Smooth muscle cell of trachea (primary cell): ENCODE results near the gene CPZ. TPM values are rescaled to one million over a fixed set of nuclear protein-coding genes. Genes with fewer than 3 reads are reported as not detected.

ENCODE experiments used
- total RNA-seq: library from RNA; depleted of rRNA; stranded (reverse); fragments of >200 nt; gene quantifications from 2 replicates; pipeline ENCODE4 v1.2.1, GENCODE V29; 2014

The CPZ gene
- 0.58 and 5.5 TPM in 2 replicates for total RNA-seq

DNA sequence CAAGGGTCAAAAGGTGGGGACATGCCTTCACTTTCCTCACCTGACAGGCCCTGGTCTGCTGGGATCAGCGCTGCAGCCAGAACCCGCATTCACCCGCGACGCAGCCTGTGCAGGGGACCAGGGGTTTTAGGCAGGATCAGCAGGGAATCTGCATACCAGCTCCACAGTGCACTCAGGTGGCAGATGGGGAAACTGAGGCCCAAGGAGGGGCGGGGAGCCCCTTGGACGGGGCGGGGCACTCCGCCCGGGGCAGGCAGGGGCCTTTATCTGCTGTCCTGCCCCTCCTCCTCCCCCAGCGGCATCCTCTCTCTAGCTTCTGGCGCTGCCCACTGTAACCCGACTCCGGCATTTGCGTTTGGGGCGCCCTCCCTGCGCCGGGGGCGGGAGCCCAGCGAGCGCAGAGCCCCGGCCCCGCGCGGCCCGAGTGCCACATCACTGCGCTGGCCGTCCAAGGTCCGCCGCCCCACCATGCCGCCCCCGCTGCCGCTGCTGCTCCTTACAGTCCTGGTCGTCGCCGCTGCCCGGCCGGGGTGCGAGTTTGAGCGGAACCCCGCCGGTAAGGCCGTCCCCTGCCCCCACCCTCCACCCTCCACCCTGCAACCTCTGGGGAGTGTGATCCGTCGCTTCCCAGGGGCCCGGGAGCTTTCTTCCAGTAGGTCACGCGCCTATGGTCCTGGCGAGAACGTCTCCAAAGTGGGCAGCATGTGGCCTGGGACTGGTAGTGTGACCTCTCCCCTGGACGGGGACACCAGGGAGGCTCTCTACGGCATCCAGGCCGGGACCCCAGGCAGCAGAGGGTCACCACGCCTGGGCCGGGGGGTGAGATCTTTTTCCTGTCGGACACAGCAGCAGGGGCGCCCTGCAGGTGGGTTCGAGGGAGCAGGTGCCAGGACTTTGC is at the start of gene CPZ:
Gene CPZ, plus strand, starts transcription at position 400 of the 898 bp plus-strand sequence. Its CDS starts 69 bp downstream, at position 469.

DNA sequence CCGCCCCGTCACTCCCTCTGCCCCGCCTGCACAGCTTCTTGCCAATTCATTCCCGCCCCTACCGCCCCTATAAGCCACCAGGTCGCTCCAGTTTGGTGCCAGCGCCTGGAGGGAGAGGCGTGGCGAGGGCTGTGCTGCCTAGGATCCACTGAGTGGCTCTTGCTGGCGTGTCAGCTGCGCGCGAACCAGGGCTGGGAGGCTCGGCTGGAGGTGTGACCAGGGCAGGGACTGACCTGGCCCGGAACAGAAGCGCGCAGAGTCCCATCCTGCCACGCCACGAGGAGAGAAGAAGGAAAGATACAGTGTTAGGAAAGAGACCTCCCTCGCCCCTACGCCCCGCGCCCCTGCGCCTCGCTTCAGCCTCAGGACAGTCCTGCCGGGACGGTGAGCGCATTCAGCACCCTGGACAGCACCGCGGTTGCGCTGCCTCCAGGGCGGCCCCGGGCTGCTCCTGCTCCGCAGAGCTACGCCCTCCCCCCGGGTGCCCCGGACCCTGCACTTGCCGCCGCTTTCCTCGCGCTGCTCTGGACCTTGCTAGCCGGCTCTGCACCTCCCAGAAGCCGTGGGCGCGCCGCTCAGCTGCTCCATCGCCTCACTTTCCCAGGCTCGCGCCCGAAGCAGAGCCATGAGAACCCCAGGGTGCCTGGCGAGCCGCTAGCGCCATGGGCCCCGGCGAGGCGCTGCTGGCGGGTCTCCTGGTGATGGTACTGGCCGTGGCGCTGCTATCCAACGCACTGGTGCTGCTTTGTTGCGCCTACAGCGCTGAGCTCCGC is 12.1 kb upstream of the CPZ start, which contains the start of gene GPR78:
Gene GPR78, plus strand, starts transcription at position 72 of the 773 bp plus-strand sequence. Its CDS starts 591 bp downstream, at position 663.

Other genes starting within 250 kb of the CPZ start
- 30.8 and 43.3 TPM in 2 replicates for gene ACOX3, start 152.0 kb upstream of the CPZ start, total RNA-seq
- gene TRMT44, start 152.0 kb upstream of the CPZ start, total RNA-seq, result 17.5 and 19.4 TPM in 2 replicates
- 0.33 TPM in 1 of 2 replicates, not detected in the other for gene GPR78, start 12.4 kb upstream of the CPZ start, total RNA-seq